HG03060 (cell line): Measurements from ENCODE around the gene PRM2.
"Not testable (repeated sequence)": the region's sequence is repeated elsewhere in the genome, so short reads cannot be mapped to it uniquely, and the experiment has no call there.

Experiments
- ATAC-seq: cut with Tn5 transposase; IDR thresholded peaks from one replicate; pipeline ENCODE4 v1.9.1; 2021; ENCODE audit warnings: low read depth, moderate number of reproducible peaks; ENCODE audit not compliant: unreplicated experiment

PRM2 gene

GRCh38 chr16:11290102-11290893 is 14.0 kb upstream of the PRM2 start:
- ATAC-seq, result no peak

GRCh38 chr16:11289696-11290095 is 13.4 kb upstream of the PRM2 start:
- ATAC-seq, result not testable (repeated sequence)

GRCh38 chr16:11289202-11289601 is 12.9 kb upstream of the PRM2 start:
- no peak for ATAC-seq

GRCh38 chr16:11285842-11286241 is 9.6 kb upstream of the PRM2 start:
- no peak for ATAC-seq

DNA sequence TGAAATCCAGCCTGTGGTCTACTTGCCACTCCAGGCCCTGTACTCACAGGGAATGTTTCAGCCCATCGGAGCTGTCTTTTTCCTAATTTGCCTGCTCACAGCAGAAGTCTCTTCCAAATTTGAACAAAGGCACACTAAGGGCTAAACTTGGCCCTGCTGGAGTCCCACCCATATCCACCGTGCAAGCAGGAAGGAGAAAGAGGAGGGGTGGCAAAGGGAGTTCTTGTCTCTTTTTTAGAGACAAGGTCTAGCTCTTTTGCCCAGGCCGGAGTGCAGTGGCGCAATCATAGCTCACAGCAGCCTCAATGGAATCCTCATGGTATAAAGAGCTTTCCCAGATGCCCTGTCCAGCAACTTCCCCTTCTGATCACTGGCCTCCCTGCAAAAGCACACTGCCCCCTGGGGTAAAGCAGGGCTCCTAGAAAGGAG is 7.6 kb upstream of the PRM2 start:
- no peak for ATAC-seq

DNA sequence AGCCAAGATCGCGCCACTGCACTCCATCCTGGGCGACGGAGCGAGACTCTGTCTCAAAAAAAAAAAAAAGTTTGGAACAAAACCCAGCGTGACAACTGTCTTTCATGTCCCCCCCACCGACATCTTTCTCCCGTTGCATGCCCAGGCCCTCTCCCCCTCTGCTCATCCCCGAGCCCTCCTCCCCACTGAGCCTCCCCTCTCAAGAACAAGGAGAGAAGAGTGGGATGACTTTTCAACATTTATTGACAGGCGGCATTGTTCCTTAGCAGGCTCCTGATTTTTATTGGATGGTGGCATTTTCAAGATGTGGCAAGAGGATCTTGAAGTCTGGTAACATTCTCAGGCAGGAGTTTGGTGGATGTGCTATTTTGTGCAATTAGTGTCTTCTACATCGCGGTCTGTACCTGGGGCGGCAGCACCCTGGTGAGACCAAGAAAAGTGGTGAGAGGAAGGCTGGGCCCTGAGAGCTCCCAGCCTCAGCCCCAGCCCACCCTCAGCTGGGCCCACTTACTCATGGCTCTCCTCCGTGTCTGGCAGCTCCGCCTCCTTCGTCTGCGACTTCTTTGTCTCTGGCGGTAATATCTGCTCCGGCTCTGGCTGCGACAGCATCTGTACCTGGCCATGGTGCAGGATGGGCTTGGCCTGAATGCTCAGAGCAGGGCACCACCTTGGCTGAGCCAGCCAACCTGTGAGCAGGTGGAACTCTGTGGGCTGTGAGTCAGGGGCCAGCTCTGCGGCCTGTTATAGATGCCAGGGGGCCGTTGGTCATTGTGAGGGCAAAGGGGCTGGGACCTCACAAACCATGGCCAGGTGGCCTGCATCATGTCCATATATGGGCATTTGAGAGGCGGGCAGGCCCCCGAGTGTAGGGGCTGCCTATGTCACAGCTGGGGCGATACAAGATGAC is 4.6 kb upstream of the PRM2 start, which contains the start of gene PRM1:
Gene PRM1, minus strand, starts transcription at position 715 of the 907 bp plus-strand sequence. Its CDS starts 92 bp downstream, at position 623.
- no peak for ATAC-seq

DNA sequence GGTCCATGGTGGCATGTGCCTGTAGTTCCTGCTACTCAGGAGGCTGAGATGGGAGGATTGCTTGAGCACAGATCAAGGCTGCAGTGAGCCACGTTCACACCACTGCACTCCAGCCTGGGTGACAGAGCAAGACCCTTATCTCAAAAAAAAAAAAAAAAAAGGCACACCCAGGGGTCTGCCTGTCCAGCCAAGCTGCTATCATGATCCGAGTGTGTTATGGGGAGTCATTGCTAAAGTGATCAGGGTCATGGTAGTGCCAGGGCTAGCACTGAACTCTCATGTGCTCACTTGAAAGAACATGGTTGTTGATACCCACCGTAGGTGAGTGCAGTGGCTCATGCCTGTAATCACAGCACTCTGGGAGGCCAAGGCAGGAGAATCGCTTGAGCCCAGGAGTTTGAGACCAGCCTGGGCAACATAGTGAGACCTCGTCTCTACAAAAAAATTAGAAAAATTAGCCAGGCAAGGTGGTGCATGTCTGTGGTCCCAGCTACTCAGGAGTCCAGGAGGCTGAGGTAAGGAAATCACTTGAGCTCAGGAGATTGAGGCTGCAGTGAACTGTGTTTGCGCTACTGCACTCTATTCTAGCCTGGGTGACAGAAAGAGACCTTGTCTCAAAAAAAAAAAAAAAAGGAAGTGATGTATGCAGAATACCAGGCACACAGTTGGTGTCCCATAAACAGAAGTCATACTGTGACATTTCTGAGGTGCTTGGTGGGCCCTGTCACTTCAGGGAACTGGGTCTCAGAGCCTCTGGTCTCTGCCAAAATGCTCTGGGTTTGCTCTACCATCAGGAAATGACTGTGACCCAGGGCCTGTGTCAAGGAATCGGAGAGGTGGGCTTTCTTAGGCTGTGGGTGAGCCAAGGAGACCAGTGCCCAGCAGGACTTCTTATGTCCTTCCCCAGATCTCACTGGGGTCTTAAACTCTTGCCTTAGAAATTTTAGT is 2.7 kb upstream of the PRM2 start:
- ATAC-seq, result no peak

GRCh38 chr16:11277607-11278337 is 1.5 kb upstream of the PRM2 start:
- ATAC-seq, result no peak

- no peak for ATAC-seq
Observed at GRCh38 chr16:11276896-11277593, 765 bp upstream of the PRM2 start.

GRCh38 chr16:11274964-11275363 is 1.3 kb downstream of the PRM2 start:
- ATAC-seq, result no peak

DNA sequence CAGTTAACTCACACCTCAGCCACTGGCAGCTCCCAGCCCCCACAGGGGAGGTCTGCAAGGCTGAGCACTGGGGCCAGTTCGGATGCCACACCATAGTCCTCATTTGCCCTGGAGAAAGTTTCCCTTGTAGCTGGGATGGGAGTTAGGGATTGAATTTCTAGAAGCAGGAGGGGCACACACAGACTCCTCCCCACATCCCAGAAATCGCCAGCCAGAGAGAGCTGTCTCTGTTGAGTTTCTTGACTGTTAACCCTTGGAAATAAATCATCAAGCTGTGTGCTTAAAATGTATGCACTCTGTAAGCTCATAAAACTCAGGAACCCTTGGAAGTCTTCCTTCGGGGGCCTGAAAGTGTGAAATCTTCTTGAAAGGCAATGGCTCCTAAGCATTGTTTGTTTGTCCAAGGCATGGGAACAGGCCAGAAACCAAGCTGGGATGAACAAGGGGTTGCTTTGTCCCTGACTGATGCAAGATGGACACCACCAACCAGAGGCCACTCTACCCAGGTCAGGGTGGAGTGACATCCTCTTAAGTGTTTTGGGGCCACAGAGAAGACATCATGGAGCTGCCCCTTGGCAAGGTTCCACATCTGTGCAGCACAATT is 2.5 kb downstream of the PRM2 start:
- ATAC-seq, result no peak

DNA sequence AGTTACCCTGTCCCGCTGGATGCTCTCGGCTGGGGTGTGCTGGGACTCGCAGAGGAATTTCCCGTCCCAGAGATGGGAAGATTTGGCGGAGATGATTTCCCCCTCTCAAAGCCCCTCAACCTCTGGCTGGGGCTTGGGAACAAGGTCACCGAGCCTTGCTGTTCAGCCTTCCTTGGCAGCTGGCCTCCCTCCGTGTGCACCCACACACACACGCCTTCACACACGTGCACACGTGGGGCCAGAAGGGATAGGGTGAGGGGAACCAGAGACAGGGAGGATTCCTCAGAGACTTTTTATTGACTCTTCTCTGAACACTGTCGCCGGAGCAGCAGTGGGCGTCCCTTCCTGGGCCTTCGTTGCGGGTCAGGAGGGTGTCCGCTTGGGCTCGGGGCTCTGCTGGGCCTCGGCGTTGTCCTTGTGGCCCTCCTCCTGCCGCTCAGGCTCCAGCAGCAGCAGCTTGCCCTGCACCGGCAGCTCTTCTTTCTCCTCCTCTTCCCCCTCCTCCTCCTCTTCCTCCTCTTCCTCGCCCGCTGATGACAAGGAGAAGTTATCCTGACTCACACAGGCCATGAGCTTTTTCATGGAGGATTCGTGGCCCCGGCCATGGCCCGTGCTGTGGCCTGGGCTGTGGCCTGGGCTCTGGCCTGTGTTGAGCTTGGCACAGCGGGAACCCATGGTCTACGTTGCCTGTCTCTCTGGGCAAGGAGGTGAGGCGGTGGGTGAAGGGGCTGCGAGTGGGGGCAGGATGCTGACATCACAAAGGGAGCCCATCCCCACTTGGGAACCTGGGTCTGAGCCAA is 3.2 kb downstream of the PRM2 start, which contains the start of gene PRM3:
Gene PRM3, minus strand, starts transcription at position 709 of the 800 bp plus-strand sequence. Its CDS starts 34 bp downstream, at position 675.
- ATAC-seq, result no peak

- ATAC-seq, result no peak
Observed at GRCh38 chr16:11272484-11272883, 3.8 kb downstream of the PRM2 start.

GRCh38 chr16:11271610-11272009 is 4.7 kb downstream of the PRM2 start:
- no peak for ATAC-seq

DNA sequence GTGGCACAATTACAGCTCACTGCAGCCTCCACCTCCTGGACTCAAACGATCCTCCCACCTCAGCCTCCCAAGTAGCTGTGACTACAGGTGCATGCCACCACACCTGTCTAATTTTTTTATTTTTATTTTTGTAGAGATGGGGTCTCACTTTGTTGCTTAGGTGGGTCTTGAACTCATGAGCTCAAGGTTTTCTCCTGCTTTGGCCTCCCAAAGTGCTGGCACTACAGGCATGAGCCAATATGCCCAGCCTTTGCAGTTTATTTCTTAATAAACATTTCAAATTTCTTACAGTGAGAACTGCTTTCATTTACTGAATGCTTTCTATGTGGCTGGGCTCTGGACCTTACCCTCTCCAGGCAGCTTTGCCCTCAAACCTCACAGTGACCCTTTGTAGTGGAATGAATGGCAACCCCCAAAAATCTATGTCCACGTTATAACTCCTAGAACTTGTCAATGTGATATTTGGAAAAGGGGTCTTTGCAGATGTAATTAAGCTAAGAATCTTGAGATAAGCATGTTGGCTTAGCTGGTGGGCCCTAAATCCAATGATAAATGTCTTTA is 5.6 kb downstream of the PRM2 start:
- no peak for ATAC-seq

DNA sequence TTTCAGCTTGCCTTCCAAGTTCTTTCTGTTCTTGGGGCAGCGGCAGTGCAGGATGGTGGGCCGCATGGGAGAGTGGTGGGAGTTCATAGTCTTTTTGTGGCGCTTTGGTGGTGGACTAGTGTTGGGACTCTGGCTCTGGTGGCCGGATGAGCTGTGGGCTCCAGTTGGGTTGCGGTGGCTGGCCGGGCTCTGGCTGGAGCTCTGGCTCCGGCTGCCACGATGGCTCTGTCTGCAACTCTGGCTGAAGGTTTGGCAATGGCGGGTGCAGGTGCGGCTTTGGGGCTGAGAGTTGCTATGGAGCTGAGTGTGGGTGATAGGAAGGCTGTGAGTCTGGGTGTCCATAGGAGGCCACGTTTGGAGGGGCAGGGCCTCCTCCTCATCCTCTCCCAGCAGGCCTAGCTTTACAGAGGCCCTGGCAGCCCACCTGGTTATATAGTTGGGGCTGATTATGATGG is 7.3 kb downstream of the PRM2 start, which contains the start of gene TNP2:
Gene TNP2, minus strand, starts transcription at position 405 of the 455 bp plus-strand sequence. Its CDS starts 63 bp downstream, at position 342.
- no peak for ATAC-seq

DNA sequence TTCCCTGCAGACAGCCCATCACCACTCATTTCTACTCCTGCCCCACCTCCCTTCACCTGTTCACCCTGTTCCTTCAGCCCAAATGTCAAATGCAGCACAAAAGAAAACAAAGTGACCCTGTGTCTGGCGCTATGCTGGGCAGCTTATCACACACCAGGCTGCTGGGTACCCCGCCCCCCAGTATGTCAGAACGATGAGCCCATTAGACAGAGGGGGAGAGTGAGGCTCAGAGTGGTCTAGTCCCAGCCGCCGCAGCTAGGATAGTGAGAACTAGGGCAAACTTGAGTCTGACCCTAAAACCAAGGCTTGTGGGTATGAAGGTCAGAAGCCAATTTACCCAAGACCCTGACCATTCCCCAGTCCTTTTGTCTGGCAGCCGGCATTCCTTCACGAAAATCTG is 11.2 kb downstream of the PRM2 start:
- no peak for ATAC-seq
